Activated CD4-positive, CD25-positive, alpha-beta regulatory T cell treated with anti-CD3 and anti-CD28 coated beads, Interleukin-2, amount 50 U/mL, for 72 hours (primary cell): ENCODE data around the gene GJD3.
A peak's percentile ranks its signal among the peaks of the same experiment; 100 is the strongest.

Source experiments
- DNase-seq: peaks from one replicate; pipeline ENCODE4 v3.0.0; 2021

GJD3 gene

GRCh38 chr17:40367728-40368127, 3.2 kb upstream of the GJD3 start:
- DNase-seq: peak; percentile 23

- DNase-seq: peak; percentile 20
These were observed 2.5 kb upstream of the GJD3 start for GRCh38 chr17:40366861-40367518.

GRCh38 chr17:40366076-40366860, 1.7 kb upstream of the GJD3 start:
- DNase-seq: peak; percentile 27

GRCh38 chr17:40364906-40365305, 369 bp upstream of the GJD3 start:
- no peak for DNase-seq

- DNase-seq: peak; percentile 38
These were observed 1.3 kb downstream of the GJD3 start for GRCh38 chr17:40363111-40363827.

- DNase-seq: peak; percentile 83
These were observed 1.8 kb downstream of the GJD3 start for GRCh38 chr17:40362696-40363110.

- DNase-seq: no peak
These were observed 2.4 kb downstream of the GJD3 start for GRCh38 chr17:40361925-40362695.

GRCh38 chr17:40361063-40361924, 3.2 kb downstream of the GJD3 start:
- no peak for DNase-seq

- no peak for DNase-seq
These were observed 4.4 kb downstream of the GJD3 start for GRCh38 chr17:40360091-40360490.

- peak; percentile 93 for DNase-seq
These were observed 6.1 kb downstream of the GJD3 start for GRCh38 chr17:40358323-40359038.

GRCh38 chr17:40356990-40357881, 7.3 kb downstream of the GJD3 start:
- DNase-seq: no peak

- DNase-seq: no peak
These were observed 8.5 kb downstream of the GJD3 start for GRCh38 chr17:40355804-40356758.

GRCh38 chr17:40355123-40355803, 9.3 kb downstream of the GJD3 start:
- DNase-seq: peak; percentile 83

- no peak for DNase-seq
These were observed 10.1 kb downstream of the GJD3 start for GRCh38 chr17:40354221-40355122.

GRCh38 chr17:40352779-40353394, 11.7 kb downstream of the GJD3 start:
- DNase-seq: no peak

- DNase-seq: no peak
These were observed 12.2 kb downstream of the GJD3 start for GRCh38 chr17:40352237-40352778.
